Kidney (tissue), 14 donors: ENCODE results near the gene SOWAHA. TPM values are rescaled to one million over a fixed set of nuclear protein-coding genes. Genes with fewer than 3 reads are reported as not detected.

Experiments
- DNase-seq, 5 donors: peaks; one replicate each; pipeline ENCODE4 v3.0.0-alpha.2; 2013 to 2020
- FAIRE-seq: peaks from 2 replicates; lab custom pipeline; 2012; peaks lifted over from hg19 to GRCh38; lab: Jason Lieb, UNC
- H3K27ac ChIP-seq, 2 donors: one replicate each; pipeline ENCODE4 v1.7.0; 2013; ENCODE audit warnings: low read depth in 2 of 2, low read length in 2 of 2, inconsistent platforms in 1 of 2
- H3K27me3 ChIP-seq: one replicate; pipeline ENCODE4 v1.7.1; 2013; ENCODE audit warnings: low read length, inconsistent platforms; ENCODE audit not compliant: control insufficient read depth, insufficient read depth
- H3K36me3 ChIP-seq, 3 donors: one replicate each; pipeline versions ENCODE4 v1.7.0 to v1.7.1; 2013; ENCODE audit warnings: low read length in 3 of 3, control low read depth in 1 of 3, inconsistent platforms in 1 of 3; ENCODE audit not compliant: insufficient read depth in 3 of 3, control insufficient read depth in 2 of 3
- H3K4me1 ChIP-seq, 3 donors: one replicate each; pipeline versions ENCODE4 v1.7.0 to v1.7.1; 2013; ENCODE audit warnings: low read length in 3 of 3, inconsistent platforms in 1 of 3, low read depth in 1 of 3; ENCODE audit not compliant: control insufficient read depth in 2 of 3, insufficient read depth in 2 of 3
- H3K4me3 ChIP-seq, 3 donors: one replicate each; pipeline versions ENCODE4 v1.7.0 to v1.8.1; 2013; ENCODE audit warnings: low read length in 3 of 3, control low read depth in 1 of 3, inconsistent platforms in 1 of 3
- H3K9ac ChIP-seq, 3 donors: one replicate each; pipeline versions ENCODE4 v1.7.0 to v1.7.1; 2013; ENCODE audit warnings: low read length in 3 of 3, control low read depth in 1 of 3, inconsistent platforms in 1 of 3
- H3K9me3 ChIP-seq, 3 donors: one replicate each; pipeline versions ENCODE4 v1.7.0 to v1.7.1; 2013; ENCODE audit warnings: low read length in 3 of 3, control low read depth in 1 of 3, inconsistent platforms in 1 of 3; ENCODE audit not compliant: control insufficient read depth in 2 of 3, insufficient read depth in 1 of 3
- intact Hi-C: fragments of 100-400 bp; cut with DNase I; formaldehyde crosslinking; loops from one replicate; pipeline ENCODE4 v1.11.1; 2022
- polyA plus RNA-seq: library from polyadenylated mRNA; stranded (reverse); fragments of 350-450 nt; fragmentation: Illumina TruSeq; extraction: RNeasy Lipid Tissue Mini Kit (QIAGEN cat#74804); gene quantifications from one replicate; pipeline ENCODE4 v1.2.3, GENCODE V29; 2014; ENCODE audit warnings: low read depth, low replicate concordance; ENCODE audit not compliant: insufficient read depth
- total RNA-seq: library from RNA; stranded (reverse); fragmentation: NEBNext Ultra II Directional; extraction: Animal tissue kit (Norgen Biotek cat#: 25700); gene quantifications from one replicate; pipeline ENCODE4 v1.2.1, GENCODE V29; 2021
- TF ChIP-seq, protein P1 (sequence below): IDR thresholded peaks from 3 replicates; pipeline ENCODE4 v1.5.1; 2012; ENCODE audit warnings: mild to moderate bottlenecking, moderate library complexity, borderline replicate concordance; ENCODE audit not compliant: insufficient read depth; ENCODE audit errors: extremely low read depth
- donor health status: control.
- donor health status: control.
- donor health status: control.
- donor health status: control.
- donor health status: control.
- donor health status: DM: yes; HTN: yes; CAD: no.
- donor health status: Normal renal cell carcinoma (clear cell type).

SOWAHA gene
- total and polyA plus RNA-seq, 2 donors from 2014 or later: 4.1 to 7.1 TPM

DNA sequence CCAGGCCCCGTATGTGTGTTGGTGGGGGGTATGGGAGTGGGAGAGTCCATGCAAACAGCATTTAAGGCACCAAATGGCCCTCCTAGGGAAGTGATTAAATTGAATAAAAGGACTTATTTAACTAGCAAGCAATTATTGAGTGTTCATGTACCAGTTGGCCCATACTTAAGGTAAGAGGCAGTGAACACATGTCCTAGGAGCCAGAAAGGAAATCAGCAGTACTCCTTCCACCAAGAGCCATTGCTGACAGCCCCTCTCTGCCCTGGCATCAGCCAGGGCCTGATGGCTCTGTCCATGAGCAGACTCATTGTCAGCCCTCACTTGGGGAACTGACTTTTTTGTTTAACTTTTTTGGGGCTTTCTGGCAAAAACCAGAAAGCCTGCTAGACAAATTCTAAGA, 27.8 kb downstream of the SOWAHA start:
- H3K4me1 ChIP-seq: peaks cover 0 to 5% (median 2%) of the 10 kb centered on the region in 3 donors
- TF ChIP-seq, protein P1, sequence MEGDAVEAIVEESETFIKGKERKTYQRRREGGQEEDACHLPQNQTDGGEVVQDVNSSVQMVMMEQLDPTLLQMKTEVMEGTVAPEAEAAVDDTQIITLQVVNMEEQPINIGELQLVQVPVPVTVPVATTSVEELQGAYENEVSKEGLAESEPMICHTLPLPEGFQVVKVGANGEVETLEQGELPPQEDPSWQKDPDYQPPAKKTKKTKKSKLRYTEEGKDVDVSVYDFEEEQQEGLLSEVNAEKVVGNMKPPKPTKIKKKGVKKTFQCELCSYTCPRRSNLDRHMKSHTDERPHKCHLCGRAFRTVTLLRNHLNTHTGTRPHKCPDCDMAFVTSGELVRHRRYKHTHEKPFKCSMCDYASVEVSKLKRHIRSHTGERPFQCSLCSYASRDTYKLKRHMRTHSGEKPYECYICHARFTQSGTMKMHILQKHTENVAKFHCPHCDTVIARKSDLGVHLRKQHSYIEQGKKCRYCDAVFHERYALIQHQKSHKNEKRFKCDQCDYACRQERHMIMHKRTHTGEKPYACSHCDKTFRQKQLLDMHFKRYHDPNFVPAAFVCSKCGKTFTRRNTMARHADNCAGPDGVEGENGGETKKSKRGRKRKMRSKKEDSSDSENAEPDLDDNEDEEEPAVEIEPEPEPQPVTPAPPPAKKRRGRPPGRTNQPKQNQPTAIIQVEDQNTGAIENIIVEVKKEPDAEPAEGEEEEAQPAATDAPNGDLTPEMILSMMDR: no peak
- FAIRE-seq (no peak), DNase-seq (no peak)
- H3K4me3 ChIP-seq: no peak overlapping the region
- H3K9ac ChIP-seq: no peak overlapping the region
- no peaks in the 10 kb centered on the region for H3K27me3 ChIP-seq
- H3K9me3 ChIP-seq: no peaks in the 10 kb centered on the region
- no peaks in the 10 kb centered on the region for H3K36me3 ChIP-seq
- no peak overlapping the region for H3K27ac ChIP-seq
- intact Hi-C loops: no loop called here

DNA sequence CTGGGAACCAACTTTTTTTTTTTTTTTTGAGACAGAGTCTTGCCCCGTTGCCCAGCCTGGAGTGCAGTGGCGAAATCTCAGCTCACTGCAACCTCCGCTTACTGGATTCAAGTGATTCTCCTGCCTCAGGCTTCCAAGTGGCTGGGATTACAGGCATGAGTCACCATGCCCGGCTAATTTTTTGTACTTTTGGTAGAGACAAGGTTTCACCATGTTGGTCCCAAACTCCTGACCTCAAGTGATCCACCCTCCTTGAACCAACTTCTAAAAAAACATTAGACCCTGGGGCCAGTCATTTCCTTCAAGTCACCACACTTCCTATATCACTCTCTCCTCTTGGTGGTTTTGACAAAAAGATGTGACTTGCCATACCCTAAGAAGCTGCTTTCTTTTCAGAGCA, 28.2 kb downstream of the SOWAHA start:
- Histone ChIP-seq H3K27me3 (no peaks in the 10 kb centered on the region), H3K9ac (no peak overlapping the region), H3K36me3 (no peaks in the 10 kb centered on the region), H3K9me3 (no peaks in the 10 kb centered on the region), H3K27ac (no peak overlapping the region), H3K4me1 (peaks cover 0 to 5% (median 2%) of the 10 kb centered on the region in 3 donors), H3K4me3 (no peak overlapping the region)
- no peak for FAIRE-seq
- no peak for DNase-seq
- intact Hi-C loops: no loop called here
- TF ChIP-seq, protein P1: no peak

DNA sequence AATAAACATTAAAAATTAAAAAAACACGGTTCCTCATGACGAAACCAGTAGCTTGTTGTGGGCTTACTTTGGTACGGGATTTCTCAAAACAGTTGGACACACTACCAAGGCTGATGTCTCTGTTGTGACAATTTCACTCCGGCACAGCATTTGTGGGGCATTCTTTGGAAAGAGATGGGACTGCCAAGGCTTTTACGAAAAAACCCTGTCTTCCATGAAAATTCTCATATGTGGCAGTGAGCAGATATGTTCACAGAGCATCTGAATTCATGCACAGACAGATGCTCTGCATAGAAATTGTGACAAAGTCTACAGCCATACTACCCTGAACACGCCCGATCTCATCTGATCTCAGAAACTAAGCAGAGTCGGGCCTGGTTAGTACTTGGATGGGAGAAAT, 35.2 kb downstream of the SOWAHA start:
- intact Hi-C loops: no loop called here
- Histone ChIP-seq H3K27ac (no peak overlapping the region), H3K9ac (no peak overlapping the region), H3K4me1 (no peaks in the 10 kb centered on the region), H3K27me3 (no peaks in the 10 kb centered on the region), H3K4me3 (no peak overlapping the region), H3K9me3 (no peaks in the 10 kb centered on the region), H3K36me3 (no peaks in the 10 kb centered on the region)
- TF ChIP-seq, protein P1: no peak
- DNase-seq (no peak), FAIRE-seq (no peak)

DNA sequence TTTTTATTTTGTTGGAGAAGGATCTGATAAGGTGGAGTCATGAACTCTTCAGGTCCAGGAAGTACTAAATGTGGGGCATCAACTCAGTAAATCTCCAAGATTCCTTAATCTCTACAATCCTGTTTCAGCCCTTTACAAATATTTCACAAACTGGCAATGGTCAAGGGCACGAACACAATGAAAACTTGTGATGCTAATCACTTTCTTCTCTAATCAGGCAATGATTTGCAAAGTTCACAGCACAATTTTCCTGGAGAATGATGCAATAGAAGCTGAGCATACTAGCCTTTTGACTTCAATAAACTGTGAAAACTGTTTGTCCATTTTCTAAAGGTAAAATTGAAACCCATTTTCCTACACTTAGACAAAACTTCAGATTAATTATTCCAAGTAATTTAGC, 36.2 kb downstream of the SOWAHA start:
- peaks cover 0 to under 1% (median 0%) of the 10 kb centered on the region in 3 donors for H3K4me1 ChIP-seq
- no peaks in the 10 kb centered on the region for H3K27me3 ChIP-seq
- intact Hi-C loops: no loop called here
- H3K9me3 ChIP-seq: no peaks in the 10 kb centered on the region
- DNase-seq: peak in 1 of 5 donors; percentile 18
- H3K4me3 ChIP-seq: no peak overlapping the region
- TF ChIP-seq, protein P1: no peak
- H3K36me3 ChIP-seq: no peaks in the 10 kb centered on the region
- no peak overlapping the region for H3K9ac ChIP-seq
- no peak overlapping the region for H3K27ac ChIP-seq
- no peak for FAIRE-seq
